GM19193 (cell line): ENCODE measurements around the gene SAMHD1.

ENCODE experiments used
- POLR2A ChIP-seq: IDR thresholded peaks from 4 replicates; pipeline ENCODE4 v1.6.1; 2011; ENCODE audit not compliant: insufficient read depth, insufficient read length; ENCODE audit errors: extremely low read depth

Gene SAMHD1

GRCh38 chr20:36885356-36885755, 66.2 kb downstream of the SAMHD1 start:
- no peak for TF ChIP-seq POLR2A

- no peak for TF ChIP-seq POLR2A
Measured at GRCh38 chr20:36883977-36884535, 67.5 kb downstream of the SAMHD1 start.

- TF ChIP-seq POLR2A: no peak
Measured at GRCh38 chr20:36881888-36882287, 69.6 kb downstream of the SAMHD1 start.

GRCh38 chr20:36881331-36881730, 70.2 kb downstream of the SAMHD1 start:
- no peak for TF ChIP-seq POLR2A

GRCh38 chr20:36880741-36881250, 70.7 kb downstream of the SAMHD1 start:
- TF ChIP-seq POLR2A: no peak

- no peak for TF ChIP-seq POLR2A
Measured at GRCh38 chr20:36878941-36879340, 72.6 kb downstream of the SAMHD1 start.

GRCh38 chr20:36876473-36876833, 75.1 kb downstream of the SAMHD1 start:
- no peak for TF ChIP-seq POLR2A

- TF ChIP-seq POLR2A: no peak
Measured at GRCh38 chr20:36875702-36876472, 75.6 kb downstream of the SAMHD1 start, which contains the start of gene TLDC2. TLDC2 (plus strand) TSS chr20:36876138; CDS start chr20:36876175, 37 bp downstream.

- TF ChIP-seq POLR2A: no peak
Measured at GRCh38 chr20:36873498-36874189, 77.9 kb downstream of the SAMHD1 start.

- TF ChIP-seq POLR2A: no peak
Measured at GRCh38 chr20:36872852-36873251, 78.7 kb downstream of the SAMHD1 start.

- no peak for TF ChIP-seq POLR2A
Measured at GRCh38 chr20:36871640-36872570, 79.6 kb downstream of the SAMHD1 start.

- TF ChIP-seq POLR2A: no peak
Measured at GRCh38 chr20:36866681-36867495, 84.6 kb downstream of the SAMHD1 start.

GRCh38 chr20:36866164-36866563, 85.3 kb downstream of the SAMHD1 start:
- TF ChIP-seq POLR2A: no peak

- TF ChIP-seq POLR2A: no peak
Measured at GRCh38 chr20:36865861-36866149, 85.7 kb downstream of the SAMHD1 start.
